ENCODE data around the gene C16orf74. TPM values are rescaled to one million over a fixed set of nuclear protein-coding genes. Genes with fewer than 3 reads are reported as not detected.

C16orf74 gene
- total RNA-seq, 1 experiment from 2014 or later: 17.8 TPM

DNA sequence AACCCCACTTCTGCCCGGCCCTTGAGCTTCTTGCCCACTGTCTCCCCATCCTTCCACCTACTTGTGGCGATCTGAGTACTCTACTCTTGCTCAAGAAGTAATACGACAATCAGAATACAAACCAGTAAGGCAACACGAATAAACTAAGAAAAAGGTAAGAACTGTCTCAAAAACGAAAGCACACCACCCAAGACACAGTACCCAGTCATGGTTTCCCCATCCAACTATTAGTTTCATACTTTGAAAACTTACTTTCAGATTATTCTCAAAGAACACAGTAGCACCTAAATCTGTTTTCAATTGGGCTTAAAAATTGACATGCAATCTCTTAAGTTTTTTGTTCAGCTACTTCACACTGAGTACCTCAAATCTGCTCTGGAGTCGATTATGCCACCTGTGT, 76.1 kb downstream of the C16orf74 start:
- DNase-seq (ENCODE audit: low read depth): no peak

- DNase-seq (ENCODE audit: low read depth): no peak
Observed at GRCh38 chr16:85674418-85674755, 76.5 kb downstream of the C16orf74 start.

DNA sequence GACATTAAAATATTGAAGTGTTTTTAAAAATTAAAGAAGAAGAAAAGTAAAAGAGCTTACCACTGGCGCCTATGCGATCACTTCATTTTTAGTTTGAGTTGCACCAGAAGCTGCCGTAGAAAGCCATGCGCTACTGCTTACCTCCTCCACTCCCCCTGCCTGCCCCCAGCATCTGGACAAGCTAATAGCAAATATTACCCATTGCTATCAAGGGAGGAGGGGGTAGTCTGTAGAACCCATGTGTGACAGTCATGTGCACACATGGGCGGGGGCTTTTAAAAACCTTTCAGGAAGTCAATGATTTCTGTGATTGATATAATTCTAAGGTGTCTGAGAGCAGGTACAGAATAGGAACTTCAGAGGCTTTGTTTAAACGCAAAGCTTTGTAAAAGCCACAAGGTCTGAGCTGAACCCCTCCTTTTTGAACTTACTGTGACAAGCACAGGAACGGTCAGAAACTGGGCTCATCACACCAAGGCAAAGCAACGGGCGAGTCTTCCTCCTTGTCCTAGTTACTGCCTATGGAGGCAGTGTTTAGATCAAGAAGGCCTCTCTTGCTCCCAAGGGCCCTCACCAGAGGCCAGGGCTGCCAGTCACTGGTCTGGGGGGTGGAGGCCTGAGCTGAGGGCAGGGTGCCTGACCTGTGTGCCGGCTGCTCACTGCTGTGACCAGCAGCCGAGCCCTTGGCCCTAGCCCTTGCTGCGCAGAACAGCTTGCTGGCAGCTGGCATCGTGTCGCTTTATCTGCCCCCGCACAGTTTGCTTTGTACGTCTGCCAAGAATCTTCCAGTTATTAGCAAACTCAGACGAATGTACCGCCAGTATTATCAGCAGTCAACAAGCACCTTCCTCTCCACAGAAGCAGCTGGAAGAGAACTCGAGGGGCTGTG, 77.1 kb downstream of the C16orf74 start:
- peak; percentile 22 for DNase-seq (ENCODE audit: low read depth)

- no peak for DNase-seq (ENCODE audit: low read depth)
Observed at GRCh38 chr16:85670840-85671239, 80.1 kb downstream of the C16orf74 start.

DNA sequence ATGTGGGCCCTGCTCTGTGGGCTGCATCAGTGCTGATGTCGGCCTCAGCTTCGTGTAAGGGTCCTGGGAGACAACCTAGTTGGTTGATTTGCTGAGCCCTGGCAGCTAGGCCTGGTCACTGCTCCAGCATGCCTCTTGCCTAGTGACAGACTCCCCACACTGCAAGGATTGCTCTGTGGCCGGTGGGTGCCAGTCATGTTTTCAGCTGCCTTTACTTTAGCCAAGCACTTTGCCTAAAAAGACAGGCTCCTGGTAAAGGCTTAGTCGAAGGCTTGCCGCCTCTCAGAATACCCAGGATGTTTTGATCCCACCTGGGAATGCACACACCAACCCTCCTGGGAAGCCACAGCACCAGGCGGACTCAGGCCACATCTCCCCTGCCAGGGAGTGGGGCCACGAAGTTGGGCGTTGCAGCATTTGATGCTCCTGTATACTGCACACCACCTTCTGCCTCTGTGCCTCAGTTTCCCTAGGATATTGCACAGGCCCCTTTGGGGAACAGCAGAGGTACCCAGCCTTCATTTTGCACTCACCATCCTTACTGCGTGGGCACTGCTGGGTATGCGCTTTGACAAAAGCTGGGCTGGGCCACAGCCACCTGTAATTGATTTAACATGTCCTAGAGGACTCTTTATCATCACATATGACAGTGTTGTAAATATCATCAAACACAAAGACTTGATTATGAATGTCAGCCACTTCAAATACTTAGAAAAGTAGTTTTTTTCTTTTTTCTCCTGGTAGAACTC, 82.0 kb downstream of the C16orf74 start:
- DNase-seq (ENCODE audit: low read depth): no peak

DNA sequence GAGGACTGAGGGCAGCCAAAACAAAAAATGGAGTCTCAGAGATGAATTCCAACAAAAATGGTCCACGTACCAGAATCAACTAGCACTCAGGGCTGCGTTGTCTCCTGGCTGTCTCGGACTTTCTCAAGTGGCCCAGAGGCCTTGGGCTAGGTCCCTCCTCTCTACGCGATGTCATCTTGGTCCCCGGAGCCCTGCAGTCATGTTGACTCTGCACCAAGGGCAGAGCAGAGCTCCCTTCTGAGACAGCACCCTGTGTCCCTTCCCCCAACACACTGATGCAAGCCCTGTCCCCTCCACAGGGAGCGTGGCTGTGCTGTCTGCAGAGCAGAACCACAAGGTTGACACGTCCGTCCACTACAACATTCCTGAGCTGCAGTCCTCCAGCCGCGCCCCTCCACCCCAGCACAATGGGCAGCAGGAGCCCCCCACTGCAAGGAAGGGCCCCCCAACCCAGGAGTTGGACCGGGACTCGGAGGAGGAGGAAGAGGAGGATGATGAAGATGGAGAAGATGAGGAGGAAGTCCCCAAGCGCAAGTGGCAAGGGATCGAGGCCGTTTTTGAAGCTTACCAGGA, 83.0 kb downstream of the C16orf74 start:
- DNase-seq (ENCODE audit: low read depth): no peak

DNA sequence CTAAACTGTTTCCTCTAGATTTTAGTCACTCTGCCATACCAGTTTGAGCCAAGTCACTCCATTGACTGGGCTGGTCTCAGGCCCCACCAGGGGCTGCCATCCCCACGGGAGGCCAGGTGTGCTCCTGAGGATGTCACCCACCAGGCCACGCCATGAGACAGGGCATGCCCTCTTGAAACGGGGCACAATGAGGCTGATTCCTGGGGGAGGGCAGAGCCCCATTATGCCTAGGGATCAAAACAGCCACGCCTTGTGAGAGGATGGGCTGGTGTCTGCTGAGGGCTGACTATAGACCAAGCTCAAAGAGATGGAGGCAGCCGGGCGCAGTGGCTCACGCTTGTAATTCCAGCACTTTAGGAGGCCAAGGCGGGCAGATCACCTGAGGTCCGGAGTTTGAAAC, 83.6 kb downstream of the C16orf74 start:
- no peak for DNase-seq (ENCODE audit: low read depth)

DNA sequence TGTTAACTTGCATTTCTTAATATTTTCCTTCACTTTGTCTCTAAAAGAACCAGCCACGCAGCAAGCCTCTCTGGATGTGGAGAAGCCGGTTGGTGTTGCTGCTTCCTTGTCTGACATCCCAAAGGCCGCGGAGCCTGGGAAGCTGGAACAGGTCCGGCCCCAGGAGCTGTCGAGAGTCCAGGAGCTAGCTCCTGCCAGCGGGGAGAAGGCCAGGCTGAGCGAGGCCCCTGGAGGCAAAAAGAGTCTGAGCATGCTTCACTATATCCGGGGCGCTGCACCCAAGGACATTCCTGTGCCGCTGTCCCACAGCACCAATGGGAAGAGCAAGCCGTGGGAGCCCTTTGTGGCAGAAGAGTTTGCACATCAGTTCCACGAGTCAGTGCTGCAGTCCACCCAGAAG, 85.0 kb downstream of the C16orf74 start:
- DNase-seq (ENCODE audit: low read depth): no peak

GRCh38 chr16:85665373-85665740, 85.5 kb downstream of the C16orf74 start:
- no peak for DNase-seq (ENCODE audit: low read depth)

DNA sequence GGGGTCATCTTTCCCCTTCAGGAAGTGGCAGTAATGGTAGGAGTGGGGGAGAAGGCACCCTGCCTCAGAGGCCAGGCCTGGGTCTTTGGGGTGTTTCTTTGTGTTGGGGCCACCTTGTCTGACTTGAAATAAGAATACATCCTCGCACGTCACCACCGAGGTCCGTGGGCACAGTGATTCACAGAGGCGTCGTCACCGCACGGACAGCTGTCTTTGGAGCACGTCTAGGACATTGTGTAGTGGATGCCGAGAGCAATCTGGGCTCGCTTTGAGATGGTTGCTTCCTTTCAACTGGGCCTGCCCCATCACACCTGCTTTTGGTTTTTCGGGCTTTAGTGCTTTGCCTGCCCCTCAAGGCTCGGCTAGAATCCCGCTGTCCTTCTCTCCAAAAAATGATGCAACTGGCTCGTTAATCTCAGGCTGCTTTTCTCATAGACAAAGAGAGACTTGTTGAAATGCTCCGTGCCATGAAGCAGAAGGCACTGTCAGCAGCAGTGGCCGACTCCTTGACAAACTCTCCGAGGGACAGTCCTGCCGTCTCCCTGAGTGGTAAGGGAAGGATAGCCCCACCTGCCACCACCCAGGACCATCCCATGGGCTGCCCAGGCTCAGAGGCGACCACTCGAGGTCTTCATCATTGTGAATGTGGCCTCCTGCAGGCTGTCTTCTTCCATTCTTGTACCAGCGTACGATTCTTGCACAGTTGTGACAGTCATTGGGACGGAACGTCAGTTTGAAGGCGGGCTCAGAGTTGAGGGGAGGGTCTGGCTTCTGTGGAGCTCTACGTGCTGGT, 86.1 kb downstream of the C16orf74 start:
- no peak for DNase-seq (ENCODE audit: low read depth)

DNA sequence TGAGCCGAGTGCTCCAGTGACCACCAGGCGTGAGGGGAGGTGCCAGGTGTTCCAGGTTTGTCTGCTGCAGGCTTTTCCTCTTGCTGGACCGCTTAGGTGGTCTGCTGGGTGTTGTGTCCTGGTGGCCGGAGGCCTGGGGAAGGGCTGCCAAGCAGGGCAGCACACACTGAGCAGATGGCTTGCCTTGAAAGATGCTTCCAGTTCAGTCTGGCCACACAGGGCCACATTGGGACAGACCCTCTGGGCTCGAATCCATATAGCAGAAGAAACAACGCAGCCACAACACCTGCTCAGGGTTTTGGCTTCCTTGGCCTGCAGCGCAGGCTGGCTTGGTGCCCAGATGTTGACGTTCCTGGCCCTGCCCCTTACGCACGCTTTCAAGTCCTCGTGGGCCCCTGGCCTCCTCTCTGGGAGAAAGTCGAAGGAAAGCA, 87.0 kb downstream of the C16orf74 start:
- no peak for DNase-seq (ENCODE audit: low read depth)

DNA sequence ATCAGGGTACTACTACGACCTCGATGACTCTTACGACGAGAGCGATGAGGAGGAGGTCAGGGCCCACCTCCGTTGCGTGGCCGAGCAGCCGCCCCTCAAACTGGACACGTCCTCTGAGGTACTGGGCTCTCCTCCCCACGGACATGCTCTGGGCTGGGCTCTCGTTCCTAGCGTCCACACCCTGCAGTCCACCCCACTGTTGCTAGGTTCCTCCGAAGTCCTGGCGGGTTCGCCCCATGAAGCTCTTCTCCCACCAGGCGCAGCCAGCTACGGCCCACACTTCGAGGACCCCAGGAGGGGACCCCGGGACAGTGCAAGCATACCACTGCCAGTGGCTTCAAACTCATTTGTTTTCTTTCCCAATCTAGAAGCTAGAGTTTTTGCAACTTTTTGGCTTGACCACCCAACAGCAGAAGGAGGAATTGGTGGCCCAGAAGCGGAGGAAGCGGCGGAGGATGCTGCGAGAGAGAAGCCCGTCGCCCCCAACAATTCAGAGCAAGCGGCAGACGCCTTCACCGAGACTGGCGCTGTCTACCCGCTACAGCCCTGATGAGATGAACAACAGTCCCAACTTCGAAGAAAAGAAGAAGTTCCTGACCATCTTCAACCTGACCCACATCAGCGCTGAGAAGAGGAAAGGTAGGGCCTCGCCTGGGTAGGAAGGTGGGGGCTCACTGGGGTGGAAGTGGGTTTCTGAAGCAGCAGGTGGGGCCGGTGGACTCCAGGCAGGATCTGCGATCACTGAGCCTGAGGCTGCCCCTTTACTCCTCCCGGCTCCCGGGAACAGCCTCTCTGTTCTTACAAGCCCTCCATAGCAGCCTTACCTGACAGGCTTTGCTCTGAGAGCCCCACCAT, 87.7 kb downstream of the C16orf74 start:
- no peak for DNase-seq (ENCODE audit: low read depth)

GRCh38 chr16:85662482-85662812, 88.4 kb downstream of the C16orf74 start:
- DNase-seq (ENCODE audit: low read depth): no peak

GRCh38 chr16:85661740-85662481, 89.0 kb downstream of the C16orf74 start:
- no peak for DNase-seq (ENCODE audit: low read depth)

GRCh38 chr16:85660843-85661739, 89.8 kb downstream of the C16orf74 start:
- no peak for DNase-seq (ENCODE audit: low read depth)

GRCh38 chr16:85659805-85660511, 90.9 kb downstream of the C16orf74 start:
- DNase-seq (ENCODE audit: low read depth): peak; percentile 53

DNA sequence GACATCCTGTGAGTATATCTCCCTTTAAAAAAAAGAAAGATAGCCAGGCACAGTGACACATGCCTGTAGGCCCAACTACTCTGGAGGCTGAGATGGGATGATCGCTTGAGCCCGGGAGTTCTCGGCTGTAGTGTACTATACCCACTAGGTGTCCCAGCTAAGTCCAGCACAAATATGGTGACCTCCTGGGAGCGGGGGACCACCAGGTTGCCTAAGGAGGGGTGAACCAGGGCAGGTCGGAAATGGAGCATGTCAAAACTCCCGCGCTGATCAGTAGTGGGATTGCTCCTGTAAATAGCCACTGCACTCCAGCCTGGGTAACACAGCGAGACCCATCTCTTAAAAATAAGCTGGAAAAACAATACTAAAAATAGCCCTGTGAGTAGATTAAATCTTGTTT, 91.6 kb downstream of the C16orf74 start:
- DNase-seq (ENCODE audit: low read depth): no peak

DNA sequence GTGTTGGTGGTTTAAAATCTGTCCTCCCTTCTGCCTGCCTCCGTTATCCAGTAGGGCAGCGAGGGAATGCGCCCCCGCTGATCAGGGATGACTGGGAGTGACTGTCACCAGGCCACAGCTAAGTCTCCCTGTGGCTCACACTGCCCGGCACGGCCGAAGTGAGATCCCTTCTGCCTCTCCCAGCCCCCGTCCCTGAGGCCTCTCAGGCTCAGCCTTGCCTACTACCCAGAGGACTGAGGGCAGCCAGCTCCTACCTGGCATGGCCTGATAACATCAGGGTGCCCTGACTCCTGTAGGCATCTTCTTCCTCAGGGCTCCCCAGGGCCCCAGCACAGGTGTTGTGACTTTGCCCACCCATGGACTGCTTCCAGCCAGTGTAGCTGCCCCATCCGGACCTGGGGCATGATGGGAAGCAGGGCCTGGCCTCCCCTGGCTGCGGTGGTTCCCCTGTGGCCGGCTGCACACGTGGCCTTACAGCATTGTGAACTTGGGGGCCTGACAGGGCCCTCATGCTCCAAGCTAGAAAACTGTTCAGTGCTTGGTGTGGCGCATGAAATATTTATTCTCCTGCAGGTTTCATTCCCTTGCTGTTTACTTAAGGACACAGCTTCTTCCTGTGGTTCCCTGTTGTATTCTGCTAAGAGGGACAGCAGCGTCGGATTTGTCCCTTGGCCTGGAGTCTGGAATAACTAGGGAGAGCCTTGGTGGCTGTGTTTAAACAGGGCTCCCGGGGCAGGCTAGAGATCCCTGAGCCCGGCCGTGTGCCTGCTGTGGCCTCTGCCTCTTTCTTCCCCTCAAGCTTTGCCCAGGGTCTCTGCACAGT, 92.2 kb downstream of the C16orf74 start:
- DNase-seq (ENCODE audit: low read depth): no peak
